HL-60 (cell line): ENCODE data around the gene KSR2.

Source experiments
- DNase-seq, 2 experiments: peaks; one replicate each; pipeline ENCODE4 v3.0.0-alpha.2; 2010 to 2020; ENCODE audit warnings: low read depth in 1 of 2, low spot score in 1 of 2
- H3K27ac ChIP-seq: fragments of 250-450 bp; sonication (Bioruptor Pico); replicated peaks from 2 replicates; pipeline ENCODE4 v1.5.1; 2020; ENCODE audit warnings: mild to moderate bottlenecking, moderate library complexity
- H3K27me3 ChIP-seq: fragments of 250-450 bp; sonication (Bioruptor Pico); 2 replicates; pipeline ENCODE4 v1.5.1; 2021; ENCODE audit warnings: mild to moderate bottlenecking, moderate library complexity; ENCODE audit not compliant: insufficient read depth, poor library complexity, severe bottlenecking
- H3K4me3 ChIP-seq: replicated peaks from 2 replicates; pipeline ENCODE4 v1.5.1; 2011; ENCODE audit warnings: mild to moderate bottlenecking, control low read depth, low read length; ENCODE audit not compliant: insufficient read depth
- GABPA ChIP-seq: IDR thresholded peaks from 2 replicates; pipeline ENCODE4 v1.6.1; 2012; ENCODE audit warnings: low read depth
- POLR2AphosphoS5 ChIP-seq: IDR thresholded peaks from 2 replicates; pipeline ENCODE4 v1.6.1; 2012; ENCODE audit warnings: low read depth
- REST ChIP-seq: IDR thresholded peaks from 2 replicates; pipeline ENCODE4 v1.6.1; 2012; ENCODE audit warnings: low read depth; ENCODE audit not compliant: insufficient replicate concordance
- SPI1 ChIP-seq: IDR thresholded peaks from 2 replicates; pipeline ENCODE4 v1.6.1; 2012; ENCODE audit warnings: low read depth, mild to moderate bottlenecking, borderline replicate concordance
- TF ChIP-seq, protein P1 (sequence below): IDR thresholded peaks from one replicate; pipeline ENCODE4 v1.5.1; 2011; ENCODE audit warnings: low read length, control low read depth, inconsistent platforms; ENCODE audit not compliant: insufficient read depth

Gene KSR2

GRCh38 chr12:117778656-117779055 is 190.1 kb downstream of the KSR2 start:
- Histone ChIP-seq H3K27ac (no peak overlapping the region), H3K27me3 (no peaks in the 10 kb centered on the region), H3K4me3 (no peak overlapping the region)
- TF ChIP-seq GABPA (no peak), POLR2AphosphoS5 (no peak)
- TF ChIP-seq, protein P1, sequence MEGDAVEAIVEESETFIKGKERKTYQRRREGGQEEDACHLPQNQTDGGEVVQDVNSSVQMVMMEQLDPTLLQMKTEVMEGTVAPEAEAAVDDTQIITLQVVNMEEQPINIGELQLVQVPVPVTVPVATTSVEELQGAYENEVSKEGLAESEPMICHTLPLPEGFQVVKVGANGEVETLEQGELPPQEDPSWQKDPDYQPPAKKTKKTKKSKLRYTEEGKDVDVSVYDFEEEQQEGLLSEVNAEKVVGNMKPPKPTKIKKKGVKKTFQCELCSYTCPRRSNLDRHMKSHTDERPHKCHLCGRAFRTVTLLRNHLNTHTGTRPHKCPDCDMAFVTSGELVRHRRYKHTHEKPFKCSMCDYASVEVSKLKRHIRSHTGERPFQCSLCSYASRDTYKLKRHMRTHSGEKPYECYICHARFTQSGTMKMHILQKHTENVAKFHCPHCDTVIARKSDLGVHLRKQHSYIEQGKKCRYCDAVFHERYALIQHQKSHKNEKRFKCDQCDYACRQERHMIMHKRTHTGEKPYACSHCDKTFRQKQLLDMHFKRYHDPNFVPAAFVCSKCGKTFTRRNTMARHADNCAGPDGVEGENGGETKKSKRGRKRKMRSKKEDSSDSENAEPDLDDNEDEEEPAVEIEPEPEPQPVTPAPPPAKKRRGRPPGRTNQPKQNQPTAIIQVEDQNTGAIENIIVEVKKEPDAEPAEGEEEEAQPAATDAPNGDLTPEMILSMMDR: no peak
- DNase-seq: no peak

DNA sequence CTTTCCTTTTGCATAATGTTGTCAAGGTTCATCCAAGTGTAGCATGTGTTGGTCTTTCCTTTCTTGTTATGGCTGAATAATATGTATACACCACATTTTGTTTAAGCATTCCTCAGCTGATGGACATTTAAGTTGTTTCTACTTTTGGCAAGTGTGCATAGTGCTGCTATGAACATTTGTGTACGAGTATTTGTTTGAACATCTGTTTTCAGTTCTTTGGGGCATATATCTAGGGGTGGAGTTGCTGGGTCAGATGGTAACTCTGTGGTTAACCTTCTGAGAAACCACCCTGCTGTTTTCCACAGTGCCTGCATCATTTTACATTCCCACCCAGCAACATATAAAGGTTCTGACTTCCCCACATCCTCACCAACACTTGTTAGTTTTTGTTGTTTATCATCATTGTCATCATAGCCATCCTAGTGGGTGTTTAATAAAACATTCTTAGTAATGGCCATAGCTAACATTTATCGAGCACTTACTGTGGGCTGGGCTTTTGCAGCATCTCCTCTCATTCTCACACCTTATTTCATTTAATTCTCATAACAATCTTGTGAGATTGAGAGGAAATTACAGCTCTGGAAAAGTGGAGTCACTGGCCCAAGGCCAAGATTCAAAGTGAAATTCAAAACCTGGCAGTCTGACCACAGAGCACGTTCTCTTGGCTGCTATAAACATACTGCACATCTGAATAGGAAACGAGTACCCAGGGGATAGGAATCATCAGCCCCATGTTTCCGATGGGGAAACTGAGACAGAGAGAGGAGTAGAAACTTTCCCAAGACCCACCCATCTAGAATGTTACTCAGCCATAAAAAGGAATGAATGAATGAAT is 193.6 kb downstream of the KSR2 start:
- no peak overlapping the region for H3K4me3 ChIP-seq
- DNase-seq: no peak
- TF ChIP-seq POLR2AphosphoS5 (no peak), REST (no peak), SPI1 (no peak), GABPA (no peak)
- TF ChIP-seq, protein P1: no peak
- no peaks in the 10 kb centered on the region for H3K27me3 ChIP-seq
- no peak overlapping the region for H3K27ac ChIP-seq

DNA sequence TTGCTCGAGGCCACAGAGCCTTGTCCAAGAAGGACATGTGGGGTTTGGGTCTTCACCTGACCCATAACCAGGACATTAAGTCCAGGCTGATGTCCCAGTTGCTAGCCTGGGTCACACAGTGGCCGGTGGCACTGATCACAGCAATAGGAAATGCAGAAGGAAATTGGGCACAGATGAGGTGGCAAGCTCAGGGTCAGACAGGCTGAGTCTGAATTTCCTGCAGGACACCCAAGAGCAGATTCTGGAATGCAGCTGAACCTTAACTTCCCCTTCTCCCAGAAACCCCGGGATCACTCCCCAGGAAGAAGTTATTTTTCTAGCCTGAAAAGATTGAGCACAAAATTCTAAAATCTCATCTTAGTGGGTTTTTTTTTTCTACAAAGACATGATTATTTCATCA is 199.9 kb downstream of the KSR2 start:
- TF ChIP-seq REST: no peak
- no peak for TF ChIP-seq GABPA
- no peak for TF ChIP-seq POLR2AphosphoS5
- TF ChIP-seq SPI1: no peak
- TF ChIP-seq, protein P1: no peak
- Histone ChIP-seq H3K27me3 (no peaks in the 10 kb centered on the region), H3K4me3 (no peak overlapping the region), H3K27ac (no peak overlapping the region)
- no peak for DNase-seq

DNA sequence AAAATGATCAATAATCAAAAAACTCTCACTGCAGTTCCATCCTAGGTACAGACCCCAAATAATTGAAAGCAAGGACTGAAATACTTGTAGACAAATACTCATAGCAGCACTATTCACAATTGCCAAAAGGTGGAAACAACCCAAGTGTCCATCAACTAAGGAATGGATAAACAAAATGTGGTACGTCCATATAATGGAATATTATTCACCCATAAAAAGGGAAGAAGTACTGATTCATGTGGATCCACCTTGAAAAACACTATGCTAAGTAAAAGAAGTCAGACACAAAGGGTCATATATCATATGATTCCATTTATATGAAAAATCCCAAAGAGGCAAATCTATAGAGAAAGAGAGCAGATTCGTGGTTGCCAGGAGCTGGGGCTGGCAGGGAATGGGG is 202.8 kb downstream of the KSR2 start:
- Histone ChIP-seq H3K4me3 (no peak overlapping the region), H3K27ac (no peak overlapping the region), H3K27me3 (no peaks in the 10 kb centered on the region)
- TF ChIP-seq SPI1: no peak
- TF ChIP-seq GABPA: no peak
- no peak for TF ChIP-seq REST
- TF ChIP-seq POLR2AphosphoS5: no peak
- TF ChIP-seq, protein P1: no peak
- DNase-seq: no peak
